Muscle layer of colon (tissue), 2 donors: ENCODE results near the gene CCDC12.

ENCODE experiments used
- H3K27ac ChIP-seq: one replicate; pipeline ENCODE4 v1.7.0; 2013; ENCODE audit warnings: low read depth, mild to moderate bottlenecking, low read length, moderate library complexity
- H3K27me3 ChIP-seq, 2 donors: one replicate each; pipeline ENCODE4 v1.7.0; 2013; ENCODE audit warnings: low read length in 2 of 2, mild to moderate bottlenecking in 2 of 2; ENCODE audit not compliant: insufficient read depth in 2 of 2, control insufficient read depth in 1 of 2
- H3K36me3 ChIP-seq: one replicate; pipeline ENCODE4 v1.7.0; 2013; ENCODE audit warnings: mild to moderate bottlenecking, low read length; ENCODE audit not compliant: insufficient read depth
- H3K4me1 ChIP-seq: one replicate; pipeline ENCODE4 v1.7.0; 2013; ENCODE audit warnings: mild to moderate bottlenecking, low read length; ENCODE audit not compliant: insufficient read depth
- H3K4me3 ChIP-seq, 2 donors: one replicate each; pipeline ENCODE4 v1.7.0; 2013; ENCODE audit warnings: low read length in 2 of 2, low read depth in 1 of 2, mild to moderate bottlenecking in 1 of 2, moderate library complexity in 1 of 2
- H3K9ac ChIP-seq: one replicate; pipeline ENCODE4 v1.7.0; 2013; ENCODE audit warnings: low read length
- H3K9me3 ChIP-seq: one replicate; pipeline ENCODE4 v1.7.0; 2013; ENCODE audit warnings: mild to moderate bottlenecking, low read length
- donor health status: abdominal sarcoma.
- donor health status: Adenocarcinoma of cecum.

Gene CCDC12

DNA sequence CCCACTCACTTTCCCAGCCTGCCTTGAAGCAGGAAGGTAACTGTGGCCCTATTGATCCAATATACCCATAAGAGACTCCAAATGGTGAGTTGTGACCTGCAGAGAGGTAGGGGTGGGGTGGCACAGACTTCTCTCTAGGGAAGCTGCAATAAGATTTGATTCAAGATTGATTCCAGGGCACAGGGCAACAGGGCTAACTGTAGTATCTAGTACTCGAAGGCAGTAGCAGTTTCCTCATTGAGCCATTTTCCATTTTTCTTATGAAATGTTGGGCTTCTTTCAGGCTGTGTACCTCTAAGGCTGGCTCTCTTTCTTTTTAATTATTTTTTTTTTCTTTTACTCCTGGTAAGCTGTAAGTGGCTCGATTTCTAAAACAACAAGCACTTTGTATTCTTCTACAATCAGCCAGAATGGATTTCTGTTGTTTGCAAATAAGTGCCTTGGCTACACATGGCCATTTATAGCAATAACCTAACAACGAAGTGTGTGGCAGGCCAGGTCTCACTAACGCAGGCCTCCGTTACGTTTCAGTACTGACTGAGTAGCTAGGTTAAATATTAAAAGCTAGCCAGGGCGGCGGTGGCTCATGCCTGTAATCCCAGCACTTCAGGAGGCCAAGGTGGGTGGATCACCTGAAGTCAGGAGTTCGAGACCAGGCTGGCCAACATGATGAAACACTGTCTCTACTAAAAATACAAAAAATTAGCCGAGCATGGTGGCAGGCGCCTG lies 19.3 kb downstream of the CCDC12 start:
- H3K9ac ChIP-seq: no peak overlapping the region
- no peak overlapping the region for H3K4me3 ChIP-seq
- H3K36me3 ChIP-seq: no peaks in the 10 kb centered on the region
- H3K4me1 ChIP-seq: peaks cover 87% of the 10 kb centered on the region
- H3K9me3 ChIP-seq: no peaks in the 10 kb centered on the region
- no peak overlapping the region for H3K27ac ChIP-seq
- H3K27me3 ChIP-seq: no peaks in the 10 kb centered on the region

- Histone ChIP-seq H3K27me3 (no peaks in the 10 kb centered on the region), H3K9ac (no peak overlapping the region), H3K27ac (no peak overlapping the region), H3K9me3 (no peaks in the 10 kb centered on the region), H3K4me3 (no peak overlapping the region), H3K4me1 (peaks cover 78% of the 10 kb centered on the region), H3K36me3 (no peaks in the 10 kb centered on the region)
Observed at GRCh38 chr3:46955801-46956259, 20.7 kb downstream of the CCDC12 start.

DNA sequence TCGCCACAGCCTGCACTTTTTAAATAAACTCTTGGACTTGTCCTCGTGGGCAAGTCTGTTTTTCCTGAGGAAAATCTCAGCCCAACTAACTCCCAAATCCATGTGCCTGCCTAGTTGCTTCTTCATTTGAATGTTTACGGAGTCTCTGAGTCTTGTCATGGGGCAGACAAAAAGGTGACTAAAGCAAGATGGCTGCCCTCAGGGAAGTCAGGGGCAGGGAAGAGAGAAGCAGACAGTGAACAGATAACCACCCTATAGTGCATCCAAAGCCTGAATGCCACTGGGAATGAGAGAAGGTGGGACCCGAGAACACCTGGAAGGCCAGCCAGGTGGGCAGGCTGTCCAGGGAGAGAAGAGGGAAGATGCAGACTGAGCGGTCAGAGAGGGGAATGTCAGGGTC lies 21.4 kb downstream of the CCDC12 start:
- no peak overlapping the region for H3K27ac ChIP-seq
- peaks cover 72% of the 10 kb centered on the region for H3K4me1 ChIP-seq
- no peak overlapping the region for H3K4me3 ChIP-seq
- no peaks in the 10 kb centered on the region for H3K27me3 ChIP-seq
- no peaks in the 10 kb centered on the region for H3K9me3 ChIP-seq
- no peak overlapping the region for H3K9ac ChIP-seq
- H3K36me3 ChIP-seq: no peaks in the 10 kb centered on the region

GRCh38 chr3:46954178-46954577 lies 22.4 kb downstream of the CCDC12 start:
- peaks cover 66% of the 10 kb centered on the region for H3K4me1 ChIP-seq
- H3K9ac ChIP-seq: no peak overlapping the region
- H3K27ac ChIP-seq: no peak overlapping the region

GRCh38 chr3:46953234-46954010 lies 23.1 kb downstream of the CCDC12 start:
- Histone ChIP-seq H3K4me1 (peaks cover 66% of the 10 kb centered on the region), H3K9ac (no peak overlapping the region), H3K9me3 (no peaks in the 10 kb centered on the region), H3K27ac (no peak overlapping the region), H3K4me3 (no peak overlapping the region), H3K27me3 (no peaks in the 10 kb centered on the region), H3K36me3 (no peaks in the 10 kb centered on the region)

More at GRCh38 chr3:46954178-46954577, 22.4 kb downstream of the CCDC12 start:
- Histone ChIP-seq H3K9me3 (no peaks in the 10 kb centered on the region), H3K36me3 (no peaks in the 10 kb centered on the region), H3K4me3 (no peak overlapping the region), H3K27me3 (no peaks in the 10 kb centered on the region)

DNA sequence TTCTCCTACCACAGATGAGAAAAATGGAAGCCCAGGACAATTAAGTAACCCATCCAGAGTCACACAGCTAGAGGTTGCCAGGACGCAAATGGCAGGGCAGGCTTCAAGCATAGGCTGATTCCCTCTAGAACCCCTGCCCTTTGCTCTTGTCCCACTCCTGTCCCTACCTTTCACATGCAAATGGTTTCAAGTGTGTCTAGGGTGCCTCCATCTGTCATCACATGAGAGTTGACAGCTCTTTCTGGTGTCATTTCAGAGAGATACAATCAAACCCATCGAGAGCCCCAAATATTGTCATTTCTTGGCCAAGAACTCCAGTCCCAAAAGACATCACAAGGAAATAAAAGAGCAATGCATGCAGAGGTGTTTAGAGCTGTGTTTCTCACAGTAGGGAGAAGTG lies 23.7 kb downstream of the CCDC12 start:
- Histone ChIP-seq H3K27ac (no peak overlapping the region), H3K27me3 (no peaks in the 10 kb centered on the region), H3K9me3 (no peaks in the 10 kb centered on the region), H3K4me3 (no peak overlapping the region), H3K4me1 (peaks cover 66% of the 10 kb centered on the region), H3K9ac (no peak overlapping the region), H3K36me3 (no peaks in the 10 kb centered on the region)

- no peak overlapping the region for H3K27ac ChIP-seq
- no peaks in the 10 kb centered on the region for H3K36me3 ChIP-seq
- H3K4me1 ChIP-seq: peaks cover 66% of the 10 kb centered on the region
- no peak overlapping the region for H3K4me3 ChIP-seq
- H3K27me3 ChIP-seq: no peaks in the 10 kb centered on the region
- H3K9ac ChIP-seq: no peak overlapping the region
- no peaks in the 10 kb centered on the region for H3K9me3 ChIP-seq
Observed at GRCh38 chr3:46950650-46951241, 25.8 kb downstream of the CCDC12 start.

- H3K4me1 ChIP-seq: peaks cover 60% of the 10 kb centered on the region
- no peak overlapping the region for H3K9ac ChIP-seq
- H3K9me3 ChIP-seq: no peaks in the 10 kb centered on the region
- no peak overlapping the region for H3K4me3 ChIP-seq
- H3K36me3 ChIP-seq: no peaks in the 10 kb centered on the region
- H3K27me3 ChIP-seq: no peaks in the 10 kb centered on the region
- H3K27ac ChIP-seq: no peak overlapping the region
Observed at GRCh38 chr3:46950177-46950576, 26.4 kb downstream of the CCDC12 start.

GRCh38 chr3:46948830-46949671 lies 27.5 kb downstream of the CCDC12 start:
- no peak overlapping the region for H3K9ac ChIP-seq
- no peak overlapping the region for H3K4me3 ChIP-seq
- H3K36me3 ChIP-seq: no peaks in the 10 kb centered on the region
- no peaks in the 10 kb centered on the region for H3K27me3 ChIP-seq
- H3K27ac ChIP-seq: no peak overlapping the region
- peaks cover 56% of the 10 kb centered on the region for H3K4me1 ChIP-seq
- no peaks in the 10 kb centered on the region for H3K9me3 ChIP-seq

- no peaks in the 10 kb centered on the region for H3K36me3 ChIP-seq
- no peaks in the 10 kb centered on the region for H3K9me3 ChIP-seq
- no peak overlapping the region for H3K9ac ChIP-seq
- peaks cover 56% of the 10 kb centered on the region for H3K4me1 ChIP-seq
- no peak overlapping the region for H3K27ac ChIP-seq
- H3K27me3 ChIP-seq: no peaks in the 10 kb centered on the region
- no peak overlapping the region for H3K4me3 ChIP-seq
Observed at GRCh38 chr3:46947981-46948791, 28.4 kb downstream of the CCDC12 start.
